Activated CD4-positive, alpha-beta T cell treated with anti-CD3 and anti-CD28 coated beads for 36 hours (primary cell): ENCODE results near the gene UQCRH. TPM values are rescaled to one million over a fixed set of nuclear protein-coding genes. Genes with fewer than 3 reads are reported as not detected.
"Not testable (repeated sequence)": the region's sequence is repeated elsewhere in the genome, so short reads cannot be mapped to it uniquely, and the experiment has no call there.

Experiments
- ATAC-seq: fragments of 200-7000 bp; cut with Tn5 transposase; one replicate; pipeline ENCODE4 v1.10.0; 2021; ENCODE audit warnings: mild to moderate bottlenecking, moderate library complexity
- CTCF ChIA-PET: fragments of 350-600 bp; sonication (Branson Sonifier 250); formaldehyde crosslinking; loops from one replicate; lab custom pipeline; 2021; ENCODE audit warnings: antibody characterized with exemption; lab: Charles Lee
- POLR2A ChIA-PET: fragments of 350-600 bp; sonication (Branson Sonifier 250); formaldehyde crosslinking; loops from one replicate; lab custom pipeline; 2021; ENCODE audit warnings: antibody characterized with exemption, inconsistent platforms; lab: Charles Lee
- DNase-seq: peaks from one replicate; pipeline ENCODE4 v3.0.0-alpha.2; 2020
- H3K27ac Mint-ChIP-seq: one replicate; pipeline ENCODE4 v1.8.0; 2021; ENCODE audit warnings: mixed read lengths
- H3K27me3 Mint-ChIP-seq: one replicate; pipeline ENCODE4 v1.8.0; 2021; ENCODE audit warnings: mixed read lengths
- H3K36me3 Mint-ChIP-seq: one replicate; pipeline ENCODE4 v1.8.0; 2021; ENCODE audit warnings: low read depth, mixed read lengths
- H3K4me1 Mint-ChIP-seq: one replicate; pipeline ENCODE4 v1.8.0; 2021; ENCODE audit warnings: mixed read lengths
- H3K4me3 Mint-ChIP-seq: one replicate; pipeline ENCODE4 v1.8.0; 2021; ENCODE audit warnings: mild to moderate bottlenecking, moderate library complexity, mixed read lengths
- H3K9me3 Mint-ChIP-seq: one replicate; pipeline ENCODE4 v1.8.0; 2021; ENCODE audit warnings: low read depth, mixed read lengths
- intact Hi-C, 2 experiments: fragments of 100-400 bp; cut with DNase I in 1 of 2; cut with micrococcal nuclease in 1 of 2; formaldehyde crosslinking; loops; one replicate each; pipeline versions ENCODE4 v1.14.2 to v1.15.1; 2022 to 2024; cut with DNase I, micrococcal nuclease
- total RNA-seq, 2 experiments: library from RNA; stranded (reverse); gene quantifications; one replicate each; pipeline ENCODE4 v1.2.3, GENCODE V29; 2021

UQCRH gene
- total RNA-seq, 2 experiments from 2014 or later, result 258 to 391 TPM

DNA sequence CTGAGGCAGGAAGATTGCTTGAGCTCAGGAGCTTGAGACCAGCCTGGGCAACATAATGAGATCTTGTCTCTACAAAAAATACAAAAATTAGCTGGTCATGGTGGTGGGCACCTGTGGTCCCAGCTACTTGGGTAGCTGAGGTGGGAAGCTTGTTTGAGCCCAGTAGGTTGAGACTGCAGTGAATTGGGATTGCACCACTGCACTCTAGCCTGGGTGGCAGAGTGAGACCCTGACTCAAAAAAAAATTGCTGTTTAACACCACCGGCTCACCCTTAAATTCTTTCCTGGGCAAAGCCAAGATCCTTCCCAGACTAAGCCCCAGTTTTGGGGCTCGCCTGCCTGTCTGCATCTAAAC is 30.5 kb downstream of the UQCRH start:
- ATAC-seq, result no peak
- Mint-ChIP-seq H3K27ac (no peak overlapping the region), H3K27me3 (no peaks in the 10 kb centered on the region), H3K9me3 (no peaks in the 10 kb centered on the region), H3K36me3 (no peaks in the 10 kb centered on the region), H3K4me3 (no peak overlapping the region), H3K4me1 (no peaks in the 10 kb centered on the region)
- ChIA-PET POLR2A (no interaction called here), CTCF (interaction anchor here (0.7 to 1.4 kb wide), 3 partner anchors 11 to 139 kb away, joined by 3 to 7 read pairs (median 6); no protein-coding TSS in a partner anchor)
- intact Hi-C loops, result no loop called here
- no peak for DNase-seq

DNA sequence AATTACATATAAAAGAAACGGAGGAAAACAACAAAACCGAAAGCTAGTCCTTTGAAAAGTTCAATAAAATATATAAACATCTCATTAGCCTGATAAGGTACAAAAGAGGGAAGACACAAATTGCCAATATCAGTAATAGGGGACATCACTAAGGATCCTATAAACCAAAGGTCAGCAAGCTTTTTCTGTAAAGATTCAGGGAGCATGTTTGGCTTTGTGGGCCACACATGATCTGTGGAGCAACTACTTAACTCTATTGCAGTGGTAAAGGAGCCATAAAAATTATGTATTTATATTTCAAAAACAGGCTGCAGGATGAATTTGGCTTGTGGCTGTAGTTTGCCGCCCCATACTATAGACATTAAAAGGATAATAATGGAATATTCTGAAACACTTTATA is 31.6 kb downstream of the UQCRH start:
- no peaks in the 10 kb centered on the region for H3K27me3 Mint-ChIP-seq
- H3K36me3 Mint-ChIP-seq, result no peaks in the 10 kb centered on the region
- ChIA-PET POLR2A (no interaction called here), CTCF (no interaction called here)
- H3K9me3 Mint-ChIP-seq, result no peaks in the 10 kb centered on the region
- H3K27ac Mint-ChIP-seq, result no peak overlapping the region
- DNase-seq (no peak), ATAC-seq (no peak)
- no peak overlapping the region for H3K4me3 Mint-ChIP-seq
- intact Hi-C loops, result no loop called here
- H3K4me1 Mint-ChIP-seq, result peaks cover 6% of the 10 kb centered on the region

DNA sequence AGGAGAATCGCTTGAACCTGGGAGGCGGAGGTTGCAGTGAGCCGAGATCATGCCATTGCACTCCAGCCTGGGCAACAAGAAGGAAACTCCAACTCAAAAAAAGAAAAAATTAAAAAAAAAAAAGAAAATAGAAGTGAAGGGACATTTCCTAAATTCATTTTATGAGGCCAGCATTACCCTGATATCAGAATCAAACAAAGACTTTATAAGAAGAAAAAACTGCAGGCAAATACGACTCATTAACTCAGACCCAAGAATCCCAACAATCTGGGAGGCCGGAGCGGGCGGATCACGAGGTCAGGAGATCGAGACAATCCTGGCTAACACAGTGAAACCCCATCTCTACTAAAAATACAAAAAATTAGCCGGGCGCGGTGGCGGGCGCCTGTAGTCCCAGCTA is 33.9 kb downstream of the UQCRH start:
- H3K36me3 Mint-ChIP-seq, result peaks cover 16% of the 10 kb centered on the region
- H3K9me3 Mint-ChIP-seq, intact Hi-C loops, H3K27me3 Mint-ChIP-seq, POLR2A ChIA-PET, H3K4me3 Mint-ChIP-seq, DNase-seq, H3K27ac Mint-ChIP-seq, ATAC-seq, CTCF ChIA-PET: not testable (repeated sequence)
- peaks cover 23% of the 10 kb centered on the region for H3K4me1 Mint-ChIP-seq

DNA sequence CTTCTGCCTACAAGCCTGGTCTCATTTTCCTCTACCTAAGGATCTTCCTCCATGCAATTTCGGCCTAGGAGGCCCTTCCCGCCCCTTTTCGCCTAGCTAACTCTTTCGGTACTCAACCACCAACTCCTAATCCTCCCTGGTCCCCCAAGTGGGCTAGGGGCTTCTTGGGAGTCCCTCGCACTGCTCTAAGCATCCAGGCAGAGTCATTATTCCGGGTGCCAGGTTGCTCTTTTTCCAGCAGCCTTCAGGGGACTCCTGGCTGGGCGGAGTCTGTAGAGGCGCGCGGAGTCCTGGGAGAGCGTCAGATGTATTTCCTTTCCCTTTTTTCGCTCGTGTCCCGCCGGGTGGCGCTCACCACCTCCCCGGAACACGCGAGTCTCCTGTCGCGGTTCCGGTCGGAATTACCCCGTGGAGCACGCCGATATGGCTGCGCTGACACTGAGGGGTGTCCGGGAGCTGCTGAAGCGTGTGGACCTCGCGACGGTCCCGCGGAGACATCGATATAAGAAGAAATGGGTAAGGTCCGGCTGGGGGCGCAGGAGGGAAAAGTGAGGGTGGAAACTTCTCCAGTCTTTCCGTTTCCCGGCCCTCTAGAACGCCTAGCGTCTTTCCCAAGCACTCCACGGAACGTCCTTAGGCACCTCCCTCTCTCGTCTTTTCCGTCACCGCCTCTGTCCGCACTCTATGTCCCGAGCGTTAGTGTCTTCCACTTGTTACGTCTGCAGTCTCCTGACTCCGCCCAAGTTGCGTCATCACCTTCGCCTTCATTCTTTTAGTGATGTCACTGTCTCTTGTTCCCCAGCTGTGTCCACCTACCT is 37.1 kb downstream of the UQCRH start, which contains the start of gene NSUN4:
NSUN4 (plus strand) TSS at position 404 of the 818 bp plus-strand sequence; CDS start at position 424, 20 bp downstream.
- H3K4me1 Mint-ChIP-seq, result peaks cover 44% of the 10 kb centered on the region
- H3K27ac Mint-ChIP-seq, result peak within 1 kb of the TSS; percentile 99
- no peaks in the 10 kb centered on the region for H3K27me3 Mint-ChIP-seq
- DNase-seq, result peak; percentile 93
- intact Hi-C loops, result loop anchor here (1.0 to 5.0 kb wide), 7 partner anchors 37 to 653 kb away; partner anchors contain the start of genes LRRC41 (in 2 of the 2), RAD54L (in 2 of the 2), TMEM69 (in 2 of the 2) and UQCRH (in 2 of the 2)
- peak; percentile 94 for ATAC-seq
- POLR2A ChIA-PET, result interaction anchor here (0.6 to 2.7 kb wide), 5 partner anchors 21 to 94 kb away, joined by 3 to 9 read pairs (median 3); partner anchors contain the start of genes LRRC41, RAD54L and UQCRH
- H3K36me3 Mint-ChIP-seq, result peaks cover 42% of the 10 kb centered on the region
- H3K4me3 Mint-ChIP-seq, result peak within 1 kb of the TSS; percentile 87
- no peaks in the 10 kb centered on the region for H3K9me3 Mint-ChIP-seq
- CTCF ChIA-PET, result interaction anchor here (0.5 to 2.6 kb wide), 14 partner anchors 10 to 494 kb away, joined by 3 to 10 read pairs (median 4); partner anchors contain the start of genes LRRC41, MKNK1, RAD54L and UQCRH

DNA sequence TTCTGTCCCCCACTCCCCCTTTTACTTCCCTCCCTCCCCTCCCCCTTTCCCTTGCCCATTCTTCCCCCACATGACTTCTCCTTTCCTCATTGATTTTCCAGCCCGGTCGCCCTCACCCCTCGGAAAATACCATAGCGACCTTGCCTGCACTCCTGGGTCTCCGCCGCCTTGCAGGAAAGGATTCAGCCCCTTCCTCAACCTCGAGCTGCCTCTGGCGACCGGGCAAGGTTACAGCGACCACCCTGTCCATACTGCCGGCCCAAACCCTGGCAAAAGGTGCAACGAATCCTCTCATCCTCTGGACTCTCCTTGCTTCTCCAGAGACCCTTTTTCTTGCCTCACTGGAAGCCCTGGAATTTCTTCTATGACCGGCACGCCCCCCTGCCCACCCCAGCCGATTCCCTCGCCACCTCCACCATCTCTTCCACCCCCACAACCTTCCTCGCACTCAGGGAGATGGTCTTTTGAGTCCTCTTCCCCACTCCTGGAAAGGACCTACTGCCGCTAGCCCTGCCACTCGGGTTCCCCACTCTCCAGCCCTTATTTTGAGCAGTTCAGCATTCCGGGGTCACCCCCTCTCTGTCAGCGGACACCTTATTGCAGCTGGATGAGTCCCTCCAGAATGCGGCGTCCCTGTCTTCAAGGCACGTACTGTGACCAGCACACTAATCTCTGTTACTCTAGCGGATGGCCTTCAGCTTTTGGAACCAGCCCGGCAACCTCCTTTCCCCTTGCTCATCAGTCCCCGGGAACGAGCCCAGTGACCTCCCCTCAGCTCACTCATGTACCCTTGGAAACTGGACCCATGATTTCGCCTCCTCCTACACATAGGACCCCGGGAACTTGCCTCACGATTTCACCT is 38.0 kb downstream of the UQCRH start:
- intact Hi-C loops, result loop anchor here in 1 of 2 experiments (5.0 kb wide), 2 partner anchors 54 to 654 kb away; partner anchors contain the start of genes GPBP1L1 and TMEM69
- H3K27me3 Mint-ChIP-seq, result no peaks in the 10 kb centered on the region

DNA sequence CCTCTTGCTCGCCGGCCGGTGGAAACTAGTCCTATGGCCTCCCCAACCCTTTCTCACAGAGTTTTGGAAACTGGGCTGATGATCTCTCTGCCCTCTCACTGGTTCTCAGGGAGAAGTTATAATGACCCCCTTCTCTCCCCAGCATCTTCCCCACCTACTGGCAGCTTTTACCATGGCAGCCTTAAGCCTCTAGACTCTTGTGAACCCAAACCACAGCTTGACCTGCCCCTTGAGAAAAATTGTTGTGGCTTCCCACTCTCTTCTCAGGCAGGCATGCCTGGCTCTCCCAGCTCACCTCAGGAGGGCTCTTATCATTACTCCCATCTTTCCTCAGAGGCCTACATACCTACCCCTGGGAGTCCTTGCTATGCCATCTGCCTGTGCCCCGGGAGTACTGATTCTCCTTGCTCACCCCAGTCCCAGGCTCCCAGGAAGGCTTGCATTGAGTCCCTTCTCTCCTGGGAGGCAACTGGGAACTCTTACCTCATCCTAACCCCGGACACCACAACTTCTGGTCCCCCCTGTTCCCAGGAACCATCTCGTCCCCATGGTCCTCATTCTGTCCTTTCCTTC is 38.7 kb downstream of the UQCRH start:
- peak; percentile 25 for DNase-seq
- H3K36me3 Mint-ChIP-seq, result peaks cover 50% of the 10 kb centered on the region
- H3K27ac Mint-ChIP-seq, result peak overlapping the region; percentile 99
- peak overlapping the region; percentile 87 for H3K4me3 Mint-ChIP-seq
- ATAC-seq, result no peak
- CTCF ChIA-PET, result interaction anchor here (0.6 to 1.3 kb wide), 7 partner anchors 12 to 223 kb away, joined by 3 read pairs; partner anchors contain the start of genes LRRC41 and UQCRH
- H3K27me3 Mint-ChIP-seq, result no peaks in the 10 kb centered on the region
- H3K9me3 Mint-ChIP-seq, result no peaks in the 10 kb centered on the region
- intact Hi-C loops, result loop anchor here in 1 of 2 experiments (5.0 kb wide), 2 partner anchors 55 to 655 kb away; partner anchors contain the start of genes GPBP1L1 and TMEM69
- peaks cover 44% of the 10 kb centered on the region for H3K4me1 Mint-ChIP-seq
- POLR2A ChIA-PET, result interaction anchor here (1.2 to 2.7 kb wide), 2 partner anchors 39 to 95 kb away, joined by 3 to 9 read pairs; partner anchors contain the start of genes LRRC41 and UQCRH

More for the DNA sequence above, 38.0 kb downstream of the UQCRH start:
- CTCF ChIA-PET, result interaction anchor here (0.5 to 2.6 kb wide), 10 partner anchors 9 to 96 kb away, joined by 3 to 10 read pairs (median 3); partner anchors contain the start of genes LRRC41, RAD54L and UQCRH
- H3K4me1 Mint-ChIP-seq, result peaks cover 44% of the 10 kb centered on the region
- H3K4me3 Mint-ChIP-seq, result peak overlapping the region; percentile 87
- H3K9me3 Mint-ChIP-seq, result no peaks in the 10 kb centered on the region
- peaks cover 43% of the 10 kb centered on the region for H3K36me3 Mint-ChIP-seq
- DNase-seq (no peak), ATAC-seq (no peak)
- POLR2A ChIA-PET, result interaction anchor here (0.6 to 2.7 kb wide), 4 partner anchors 21 to 95 kb away, joined by 3 to 9 read pairs (median 3); partner anchors contain the start of genes LRRC41 and UQCRH
- peak overlapping the region; percentile 99 for H3K27ac Mint-ChIP-seq

DNA sequence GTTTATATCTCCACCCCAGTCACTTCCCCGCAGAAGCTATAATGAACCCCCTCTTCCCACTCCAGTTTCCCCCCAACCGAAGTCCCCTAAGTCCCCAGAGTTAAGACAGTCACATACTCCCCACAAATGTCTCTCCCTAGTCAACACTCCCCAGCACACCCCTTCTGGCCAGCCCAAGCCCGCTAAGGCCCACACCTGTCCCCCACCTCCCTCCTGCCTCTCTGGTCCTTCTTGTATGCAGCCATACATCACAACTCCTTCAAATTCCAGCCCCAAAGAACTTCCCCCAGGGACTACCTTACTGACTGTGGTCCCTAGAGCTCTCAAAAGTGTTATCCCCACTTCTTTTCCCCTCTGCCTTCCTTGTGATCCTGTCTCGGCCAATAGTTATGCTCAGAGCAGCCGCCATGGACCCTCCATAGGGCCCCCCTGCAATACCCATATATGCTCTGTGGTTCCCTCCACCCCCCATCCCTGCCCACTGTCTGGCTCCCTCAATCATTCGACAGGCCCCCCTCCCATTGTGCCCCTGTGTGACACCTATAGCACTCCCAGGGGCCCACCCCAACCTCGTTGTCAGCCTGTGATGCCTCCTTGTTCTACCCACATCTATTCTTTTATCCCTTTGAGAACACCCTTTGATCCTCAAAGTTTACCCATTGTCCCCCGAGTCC is 39.3 kb downstream of the UQCRH start:
- Mint-ChIP-seq H3K36me3 (peaks cover 52% of the 10 kb centered on the region), H3K27me3 (no peaks in the 10 kb centered on the region)
- CTCF ChIA-PET, result interaction anchor here (0.6 to 1.0 kb wide), 4 partner anchors 11 to 222 kb away, joined by 3 read pairs; no protein-coding TSS in a partner anchor

DNA sequence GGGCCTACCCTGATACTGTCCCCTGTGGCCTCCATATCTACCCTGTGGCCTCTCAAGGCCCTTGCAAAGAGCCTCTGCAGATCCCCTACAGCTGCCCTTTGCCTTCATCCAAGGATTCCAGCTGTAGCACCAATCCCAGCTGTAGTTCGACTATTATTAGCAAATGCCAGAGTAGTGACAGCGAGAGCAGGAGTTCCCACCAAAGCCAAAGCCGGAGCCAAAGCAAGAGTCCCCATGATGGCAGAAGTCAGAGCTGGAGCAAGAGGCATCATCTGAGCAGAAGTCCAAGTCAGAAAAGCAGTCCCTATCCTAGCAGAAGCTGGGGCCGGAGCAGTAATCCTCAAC is 39.8 kb downstream of the UQCRH start:
- intact Hi-C loops, result loop anchor here in 1 of 2 experiments (5.0 kb wide), 2 partner anchors 56 to 656 kb away; partner anchors contain the start of genes GPBP1L1 and TMEM69
- Mint-ChIP-seq H3K4me1 (peaks cover 52% of the 10 kb centered on the region), H3K27ac (peak overlapping the region; percentile 11), H3K9me3 (no peaks in the 10 kb centered on the region), H3K27me3 (no peaks in the 10 kb centered on the region), H3K36me3 (peaks cover 57% of the 10 kb centered on the region), H3K4me3 (no peak overlapping the region)
- POLR2A ChIA-PET, result no interaction called here
- ATAC-seq, result no peak
- CTCF ChIA-PET, result interaction anchor here (1.0 kb wide), 1 partner anchor 99 kb away, joined by 3 read pairs; no protein-coding TSS in a partner anchor
- no peak for DNase-seq

More for the DNA sequence above, 39.3 kb downstream of the UQCRH start:
- Mint-ChIP-seq H3K9me3 (no peaks in the 10 kb centered on the region), H3K27ac (peak overlapping the region; percentile 99), H3K4me1 (peaks cover 47% of the 10 kb centered on the region), H3K4me3 (peak overlapping the region; percentile 87)
- intact Hi-C loops, result loop anchor here in 1 of 2 experiments (5.0 kb wide), 2 partner anchors 56 to 656 kb away; partner anchors contain the start of genes GPBP1L1 and TMEM69
- DNase-seq, result no peak
- POLR2A ChIA-PET, result no interaction called here
- no peak for ATAC-seq

DNA sequence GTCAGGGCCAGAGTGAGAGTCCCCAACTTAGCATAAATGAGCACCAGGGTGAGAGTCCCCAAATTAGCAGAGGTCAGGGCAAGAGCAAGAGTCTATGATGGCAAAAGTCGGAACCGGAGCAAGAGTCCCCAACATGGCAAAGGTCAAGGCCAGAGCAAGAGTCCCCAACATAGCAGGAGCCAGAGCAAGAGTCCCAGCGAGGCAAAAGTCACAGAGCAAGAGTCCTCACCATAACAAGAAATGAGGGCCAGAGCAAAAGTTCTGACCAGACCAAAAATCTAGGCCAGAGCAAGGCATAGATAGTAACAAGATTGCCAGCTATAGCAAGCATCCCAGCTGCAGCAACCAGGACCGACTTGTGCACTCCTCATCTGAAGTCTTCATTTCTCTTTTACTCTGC is 40.2 kb downstream of the UQCRH start:
- intact Hi-C loops, result loop anchor here in 1 of 2 experiments (5.0 kb wide), 2 partner anchors 56 to 656 kb away; partner anchors contain the start of genes GPBP1L1 and TMEM69
- Mint-ChIP-seq H3K36me3 (peaks cover 59% of the 10 kb centered on the region), H3K9me3 (no peaks in the 10 kb centered on the region), H3K4me1 (peaks cover 52% of the 10 kb centered on the region), H3K4me3 (no peak overlapping the region), H3K27me3 (no peaks in the 10 kb centered on the region), H3K27ac (peak overlapping the region; percentile 8)
- ChIA-PET CTCF (interaction anchor here (0.5 to 2.6 kb wide), 2 partner anchors 10 to 286 kb away, joined by 4 to 7 read pairs; no protein-coding TSS in a partner anchor), POLR2A (no interaction called here)
- ATAC-seq (no peak), DNase-seq (no peak)
